M059J (cell line): ENCODE results near the gene LHX2. TPM values are rescaled to one million over a fixed set of nuclear protein-coding genes. Genes with fewer than 3 reads are reported as not detected.

ENCODE experiments used
- DNase-seq: peaks from one replicate; pipeline ENCODE4 v3.0.0-alpha.2; 2012; ENCODE audit warnings: low read depth
- total RNA-seq: library from RNA; depleted of rRNA; stranded (reverse); fragments of >200 nt; shearing (Covaris generic); gene quantifications from 2 replicates; pipeline ENCODE4 v1.2.3, GENCODE V29; 2014

Gene LHX2
- total RNA-seq, 1 experiment from 2014 or later, result 5.3 TPM

DNA sequence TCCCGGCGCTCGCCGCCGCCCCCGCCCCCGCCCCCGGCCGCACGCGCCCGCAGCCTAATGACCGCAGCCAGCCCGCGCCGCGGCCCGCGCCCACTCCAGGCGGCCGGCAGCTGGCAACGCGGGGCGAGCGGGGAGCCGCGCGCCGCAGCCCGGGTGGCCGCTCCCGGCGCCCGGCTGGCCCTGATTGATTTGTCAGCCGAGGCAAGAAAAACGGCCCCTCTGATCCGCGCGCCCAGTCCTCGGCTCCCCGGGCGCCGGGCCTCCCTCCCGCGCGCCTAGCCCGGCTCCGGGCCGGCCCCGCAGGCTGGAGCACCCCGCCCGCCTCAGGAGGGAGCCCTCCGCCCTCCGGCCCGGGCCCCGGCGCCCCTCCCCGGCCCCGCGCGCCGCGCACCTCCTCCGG is 11.9 kb upstream of the LHX2 start:
- no peak for DNase-seq

DNA sequence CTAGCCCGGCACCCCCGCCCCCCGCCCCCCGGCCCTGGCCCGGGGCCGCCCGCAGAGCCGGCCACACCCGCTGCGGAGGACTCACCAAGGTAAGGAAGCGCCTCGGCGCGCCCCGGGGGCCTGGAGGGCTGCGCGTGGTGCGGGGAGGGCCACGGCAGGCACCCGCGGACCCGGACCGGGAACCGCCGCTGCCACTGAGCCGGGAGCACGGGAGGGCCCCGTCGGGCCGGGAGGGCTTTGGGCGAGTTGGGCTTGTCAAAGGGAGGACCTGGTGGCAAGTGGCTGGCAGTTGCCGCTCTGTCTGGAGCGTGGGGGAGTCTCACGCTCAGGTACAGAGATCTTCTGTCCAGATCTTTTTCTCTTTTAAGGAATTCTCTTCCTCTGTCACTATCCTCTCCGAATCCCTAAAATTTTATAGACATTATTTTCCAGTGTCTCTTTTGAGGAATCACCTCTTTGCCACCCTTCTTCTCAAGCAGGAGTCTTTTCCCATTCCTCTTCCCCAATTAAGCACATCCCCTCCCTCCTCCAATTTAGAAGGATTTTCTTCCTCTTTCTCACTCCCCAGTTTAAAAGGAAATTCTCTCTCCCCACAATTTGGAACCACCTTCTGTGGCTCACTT is 11.3 kb upstream of the LHX2 start:
- DNase-seq, result no peak

DNA sequence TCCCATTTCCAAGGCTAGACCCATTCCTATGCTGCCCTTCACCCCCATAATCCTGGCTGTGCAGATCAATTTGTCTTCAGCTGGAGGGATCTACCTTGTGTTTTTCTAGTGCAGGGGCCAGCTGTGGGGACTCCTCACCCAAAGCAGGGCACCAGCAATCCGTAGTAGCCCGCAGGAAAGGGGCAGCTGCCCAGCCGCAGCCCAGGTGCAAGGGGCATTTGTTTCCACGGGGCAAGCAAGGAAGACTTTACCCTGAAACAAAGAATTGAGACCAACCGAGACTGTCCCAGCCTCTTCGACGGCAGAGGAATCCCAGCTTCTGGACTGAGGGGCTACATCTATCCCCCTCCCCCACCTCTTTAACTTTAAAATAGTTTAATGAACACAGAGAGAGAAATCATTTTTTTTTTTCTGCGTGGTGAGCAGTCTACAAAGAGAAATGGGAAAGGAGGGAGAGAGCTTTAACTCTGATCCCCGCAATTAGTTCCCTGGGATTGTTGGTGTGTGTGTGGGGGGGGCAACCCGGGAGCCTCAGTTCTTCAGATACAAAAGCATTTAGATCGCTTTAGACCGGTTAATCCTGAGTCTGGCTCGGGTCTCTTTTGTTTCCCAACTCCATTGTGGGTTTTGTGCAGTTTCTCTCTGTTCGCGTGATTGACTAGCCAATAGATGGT is 10.6 kb upstream of the LHX2 start:
- DNase-seq, result no peak

DNA sequence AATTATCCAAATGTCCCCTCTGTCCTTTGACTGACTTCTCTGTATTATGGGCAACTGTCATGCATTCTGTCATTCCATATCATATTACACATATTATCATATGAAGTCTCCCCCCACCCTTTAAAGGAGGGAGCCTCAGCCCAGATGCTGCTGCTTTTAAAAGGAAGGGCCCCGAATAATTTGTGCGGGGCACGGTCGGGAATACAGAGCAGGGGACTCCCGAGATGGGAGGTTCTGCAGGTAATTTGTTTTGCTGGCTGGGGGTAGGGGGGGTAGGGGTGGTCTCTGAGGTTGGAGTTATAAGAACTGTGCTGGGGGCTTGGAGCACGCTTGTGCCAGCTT is 10.1 kb upstream of the LHX2 start:
- DNase-seq, result no peak

DNA sequence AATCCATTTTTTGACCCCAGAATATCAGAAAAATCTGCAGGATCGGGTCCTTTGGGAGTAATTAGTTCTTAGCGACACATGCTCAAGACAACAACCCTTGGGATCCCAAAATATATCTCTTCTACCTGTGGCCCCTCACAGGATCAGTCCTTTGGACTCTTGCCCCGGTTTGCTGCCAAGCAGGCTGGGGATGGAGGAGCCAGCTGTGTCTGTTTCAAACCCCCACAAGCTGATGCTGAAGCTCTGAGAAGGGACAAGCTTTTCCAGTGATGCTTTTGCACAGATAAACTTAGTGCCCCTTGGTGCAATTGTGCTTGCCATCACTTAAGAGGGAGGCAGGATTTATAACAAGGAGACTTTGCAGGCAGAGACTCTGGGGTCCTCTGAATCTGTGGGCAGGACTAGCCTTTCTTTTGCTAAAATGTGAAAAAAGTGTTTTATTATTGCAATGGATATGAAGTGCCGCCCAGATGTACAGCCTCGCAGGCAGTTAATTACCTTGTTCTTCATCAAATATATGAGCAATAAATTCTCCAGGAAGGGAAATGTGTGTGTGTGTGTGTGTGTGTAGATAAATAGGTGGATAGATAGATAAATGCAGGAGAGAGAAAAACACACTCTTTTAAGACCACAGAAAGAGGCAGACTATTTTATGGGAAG is 9.6 kb upstream of the LHX2 start:
- DNase-seq, result no peak

DNA sequence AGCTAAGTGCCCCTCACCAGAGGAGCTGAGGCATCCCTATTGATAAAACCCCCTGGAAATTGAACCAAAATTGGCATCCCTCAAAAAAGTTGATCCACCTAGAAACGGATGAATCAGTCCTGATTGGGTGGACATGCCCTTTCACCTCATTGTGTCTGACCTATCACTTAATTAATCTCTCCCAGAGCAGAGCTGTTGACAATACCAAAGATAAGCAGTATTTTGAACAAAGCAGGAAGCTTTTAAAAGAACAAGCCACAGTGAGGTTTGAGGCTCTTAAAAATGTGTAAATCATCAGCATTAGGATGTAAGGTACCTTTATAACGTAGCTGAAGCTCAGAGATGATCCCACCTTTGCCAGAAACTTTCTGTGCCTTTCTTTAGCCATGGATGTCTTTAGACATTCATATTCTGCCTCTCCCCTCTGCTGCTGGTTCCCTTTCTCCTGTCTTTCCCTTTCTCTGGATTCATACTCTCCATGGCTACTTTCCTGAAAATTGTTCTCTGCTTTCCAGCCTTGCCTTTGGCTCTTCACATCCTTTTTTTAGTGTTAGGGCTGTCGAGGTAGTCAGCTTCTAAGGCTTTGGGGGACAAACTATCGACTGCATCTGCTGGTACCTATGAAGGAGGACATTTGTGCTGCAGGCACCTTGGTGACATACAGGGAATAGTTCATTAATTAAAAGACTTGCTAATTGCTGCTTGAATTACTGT is 7.8 kb upstream of the LHX2 start:
- DNase-seq, result no peak

DNA sequence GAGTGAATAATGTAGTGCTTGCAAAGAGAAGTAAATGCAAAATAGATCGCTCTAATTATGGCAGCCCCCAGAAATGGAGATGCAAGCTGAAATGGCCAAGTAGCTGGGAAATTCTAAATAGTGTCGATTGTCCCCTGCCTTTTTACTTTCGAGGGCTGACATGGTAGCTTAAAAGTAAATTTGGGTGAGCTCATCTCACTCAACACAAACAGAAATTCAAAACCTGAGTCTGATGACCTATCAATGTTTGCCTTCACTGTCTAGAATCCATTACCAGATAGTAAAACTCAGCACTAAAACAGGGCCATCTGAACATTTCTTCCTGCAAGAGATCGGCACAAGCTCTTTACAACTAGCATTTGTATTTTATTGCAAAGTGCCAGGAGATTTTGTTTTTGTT is 7.0 kb upstream of the LHX2 start:
- no peak for DNase-seq

DNA sequence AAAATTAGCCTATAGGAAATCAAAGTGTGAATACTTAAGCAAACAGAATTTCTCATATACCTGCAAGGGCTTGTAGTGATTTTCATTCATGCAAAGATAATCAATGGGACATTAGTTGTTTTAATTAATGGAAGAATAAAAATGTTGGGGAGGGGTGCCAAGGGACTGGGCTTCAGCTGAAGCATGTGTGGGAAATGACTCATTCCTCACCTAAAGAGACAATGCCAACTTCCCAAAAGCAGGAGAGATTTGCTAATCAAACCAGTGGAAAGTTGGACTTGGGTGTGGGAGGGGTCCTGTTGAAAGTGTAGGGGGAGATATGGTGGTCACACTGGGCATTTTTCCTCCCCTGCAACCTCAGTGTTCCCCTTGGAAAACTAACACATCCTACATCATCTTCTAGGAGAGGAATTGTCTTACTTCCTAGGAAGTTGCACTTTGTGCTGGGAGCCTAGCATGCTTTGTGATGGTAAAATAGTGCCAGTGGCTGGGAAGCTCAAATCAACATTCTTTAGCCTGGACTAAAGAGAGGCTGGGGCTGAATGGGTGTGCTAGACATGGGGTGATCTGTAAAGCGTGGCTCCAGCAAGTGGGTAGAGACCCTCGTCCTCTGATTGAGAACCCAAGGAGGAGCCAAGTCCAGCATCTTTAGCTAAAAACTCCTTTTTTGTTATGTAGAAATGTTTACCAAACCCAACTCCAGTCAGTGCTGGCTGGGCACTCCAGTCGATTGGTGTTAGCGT is 6.4 kb upstream of the LHX2 start:
- DNase-seq, result no peak

DNA sequence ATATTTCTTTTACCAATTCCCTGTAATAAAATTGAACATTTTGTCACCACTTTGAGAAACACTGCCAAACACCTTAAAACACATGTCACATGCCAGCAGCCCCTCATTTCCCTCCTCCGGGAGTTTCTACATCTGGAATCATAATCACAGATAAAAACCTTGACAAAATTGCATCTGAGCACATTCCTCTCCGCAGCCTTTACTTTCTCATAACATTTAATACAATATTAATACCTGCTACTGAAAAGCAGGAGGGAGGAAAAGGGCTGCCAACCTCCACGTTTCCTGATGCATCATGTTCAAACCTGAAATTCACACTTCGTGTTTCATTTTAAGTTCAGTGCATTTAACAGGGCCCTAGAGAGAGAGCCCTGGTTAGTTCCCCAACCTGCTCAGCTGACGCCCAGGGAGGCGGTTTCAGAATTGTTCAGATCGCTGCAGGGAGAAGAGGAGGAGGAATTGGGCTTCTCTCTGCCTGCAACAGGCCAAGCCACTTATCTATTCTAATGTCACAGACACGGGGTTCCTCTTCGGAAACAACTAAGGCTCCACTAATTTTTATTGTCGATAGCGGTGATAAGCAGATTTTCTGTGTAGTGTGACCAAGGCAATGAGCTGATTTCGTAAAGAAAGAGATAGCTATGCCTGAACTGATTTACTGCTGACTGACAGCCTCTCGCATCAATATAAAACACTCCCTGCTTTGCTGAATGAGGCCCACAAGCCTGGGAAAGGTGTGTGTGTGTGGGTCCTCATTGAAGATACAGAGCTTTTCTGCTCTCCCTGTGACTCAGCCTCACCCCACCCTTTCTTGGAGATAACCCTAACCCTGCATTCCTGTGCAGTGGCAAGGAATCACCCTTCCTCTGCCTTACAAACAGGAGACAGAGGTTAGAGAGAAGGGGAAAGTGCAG is 4.9 kb upstream of the LHX2 start:
- no peak for DNase-seq

DNA sequence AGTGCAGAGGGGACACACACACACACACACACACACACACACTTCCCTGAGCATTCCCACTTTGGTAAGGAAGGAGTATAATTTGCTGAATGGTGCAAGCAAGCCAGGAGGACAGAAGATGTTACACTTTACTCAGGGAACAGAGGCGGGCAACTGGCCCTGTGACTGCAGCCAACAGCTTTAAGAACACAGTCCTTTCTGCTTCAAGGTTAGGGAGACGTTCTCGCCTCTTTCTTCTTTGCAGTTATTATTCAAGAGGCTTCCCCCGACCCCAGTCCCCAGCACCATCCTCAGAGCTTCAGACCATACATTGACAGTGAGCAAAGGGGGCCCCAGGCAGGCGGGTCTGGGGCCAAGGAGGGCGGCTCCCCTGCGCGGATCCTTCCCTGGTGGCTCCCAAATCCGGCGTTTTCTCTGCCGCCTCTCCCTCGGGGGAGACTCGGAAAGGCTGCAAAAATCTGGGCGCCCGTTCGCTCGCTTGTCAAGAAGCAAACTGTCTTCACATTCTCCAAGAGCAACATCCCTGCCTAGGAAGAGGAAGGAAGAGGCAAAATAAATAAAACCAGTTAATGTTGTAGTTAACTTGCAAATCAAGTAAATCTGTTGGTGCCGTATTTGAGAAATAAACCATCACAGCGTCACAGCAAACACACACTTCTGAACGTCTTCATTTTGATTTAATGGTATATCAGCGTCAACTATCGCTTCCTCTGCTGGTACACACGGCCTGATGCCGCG is 3.8 kb upstream of the LHX2 start:
- no peak for DNase-seq

DNA sequence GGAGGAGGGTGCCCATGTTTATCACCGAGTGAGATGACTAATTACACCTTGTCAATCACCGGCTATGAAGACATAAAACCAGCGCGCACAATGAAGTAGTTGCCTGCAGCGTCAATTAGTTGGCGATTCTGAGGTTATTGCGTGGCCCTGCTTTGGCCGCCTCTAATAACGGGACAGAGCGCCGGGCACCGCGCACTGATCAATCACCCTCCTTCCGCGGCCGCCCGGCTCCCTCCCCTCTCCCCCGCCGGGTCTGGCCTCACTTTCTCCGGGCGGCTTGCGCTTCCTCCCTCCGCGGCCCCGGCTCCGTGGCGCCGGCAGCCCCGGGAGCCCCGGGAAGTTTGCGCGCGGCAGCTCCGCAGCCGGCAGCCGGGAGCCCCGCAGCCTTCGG is 3.3 kb upstream of the LHX2 start:
- DNase-seq, result peak; percentile 47

DNA sequence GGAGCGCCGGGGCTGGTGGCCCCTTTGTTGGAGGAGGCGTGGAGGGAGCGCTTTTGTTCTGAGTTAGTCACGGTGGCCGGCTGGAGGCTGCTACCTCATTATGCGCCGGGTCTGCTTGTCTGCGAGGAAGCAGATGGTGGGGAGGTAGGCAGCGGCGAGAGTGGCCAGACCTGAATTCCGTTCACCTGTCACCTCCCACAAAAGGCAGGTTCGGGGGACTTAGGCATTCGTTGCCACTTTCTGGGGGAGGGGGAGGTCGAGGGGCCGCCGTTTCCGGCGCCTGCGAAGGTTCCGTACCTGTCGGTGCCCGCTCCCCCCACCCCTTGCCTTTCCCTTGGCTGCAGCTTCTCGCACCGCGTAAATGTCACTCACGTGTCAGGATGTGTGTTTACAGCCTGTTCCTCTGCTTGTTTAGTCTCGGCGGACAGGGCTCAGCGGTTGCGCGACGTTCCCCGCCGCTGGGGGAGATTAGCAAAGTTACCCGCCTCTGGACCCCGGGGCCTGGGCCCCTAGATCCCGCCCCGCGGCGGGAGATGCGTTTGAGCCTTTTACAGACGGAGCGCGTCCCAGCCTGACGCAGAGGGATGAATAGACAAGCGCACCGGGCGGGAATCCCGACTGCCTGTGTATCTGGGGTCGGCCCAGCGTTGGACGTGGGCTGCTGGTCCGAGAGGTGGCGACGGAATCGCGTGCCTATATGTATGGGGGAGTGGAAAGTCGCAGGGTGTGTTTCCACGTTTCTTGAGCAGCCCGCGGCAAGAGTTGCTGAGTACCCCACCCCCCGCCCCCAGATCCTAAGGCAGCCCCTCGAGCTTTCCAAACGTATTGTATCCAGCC is 2.7 kb upstream of the LHX2 start:
- DNase-seq, result peak; percentile 34

DNA sequence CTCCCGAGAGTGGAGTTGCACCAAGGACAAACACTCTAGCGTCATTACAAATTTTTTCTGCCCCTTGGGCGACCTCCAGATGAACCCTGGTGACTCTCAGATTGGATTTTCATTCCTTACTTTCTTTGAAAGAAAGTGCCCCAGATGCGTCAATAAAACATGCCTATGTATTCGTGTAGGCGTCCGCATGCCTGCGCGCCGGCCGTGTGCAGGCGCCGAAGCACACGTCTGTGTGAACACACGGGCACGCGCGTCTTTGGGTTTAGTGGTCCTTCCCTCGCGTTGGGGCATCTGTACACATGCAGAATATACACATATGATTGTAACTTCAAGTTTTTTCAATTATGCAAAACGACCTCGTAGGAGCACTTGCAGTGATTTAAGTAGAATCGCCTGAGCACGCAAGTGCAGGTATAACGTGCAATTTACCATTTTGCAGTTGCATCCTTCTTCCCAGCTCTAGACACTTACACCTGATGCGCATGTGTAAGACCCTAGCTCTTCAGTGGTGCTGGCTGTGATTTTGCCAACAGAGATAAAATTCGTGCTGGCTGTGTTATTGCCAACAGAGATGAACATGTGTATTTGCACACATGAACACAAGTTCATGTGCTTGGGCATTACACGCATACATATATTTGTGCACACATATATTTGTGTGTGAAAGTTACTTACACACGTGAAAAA is 1.9 kb upstream of the LHX2 start:
- no peak for DNase-seq

DNA sequence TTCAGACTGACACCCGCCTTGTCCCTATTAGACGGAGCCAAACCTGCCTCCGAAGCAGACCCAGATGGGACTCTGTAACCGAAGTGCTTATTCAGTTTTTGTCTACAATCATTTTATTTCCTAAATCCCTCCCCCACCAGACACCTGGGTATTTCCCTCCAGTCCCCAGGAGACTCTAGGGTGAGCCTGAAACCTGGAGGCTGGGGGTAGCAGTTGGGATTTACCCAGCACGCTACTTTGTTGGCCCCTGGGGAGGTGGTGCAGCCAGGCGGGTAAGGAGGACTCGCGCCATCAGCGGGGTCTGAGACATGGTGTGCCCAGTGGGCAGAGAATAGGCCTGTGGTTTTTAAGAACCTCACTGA is 1.3 kb upstream of the LHX2 start:
- DNase-seq, result no peak

DNA sequence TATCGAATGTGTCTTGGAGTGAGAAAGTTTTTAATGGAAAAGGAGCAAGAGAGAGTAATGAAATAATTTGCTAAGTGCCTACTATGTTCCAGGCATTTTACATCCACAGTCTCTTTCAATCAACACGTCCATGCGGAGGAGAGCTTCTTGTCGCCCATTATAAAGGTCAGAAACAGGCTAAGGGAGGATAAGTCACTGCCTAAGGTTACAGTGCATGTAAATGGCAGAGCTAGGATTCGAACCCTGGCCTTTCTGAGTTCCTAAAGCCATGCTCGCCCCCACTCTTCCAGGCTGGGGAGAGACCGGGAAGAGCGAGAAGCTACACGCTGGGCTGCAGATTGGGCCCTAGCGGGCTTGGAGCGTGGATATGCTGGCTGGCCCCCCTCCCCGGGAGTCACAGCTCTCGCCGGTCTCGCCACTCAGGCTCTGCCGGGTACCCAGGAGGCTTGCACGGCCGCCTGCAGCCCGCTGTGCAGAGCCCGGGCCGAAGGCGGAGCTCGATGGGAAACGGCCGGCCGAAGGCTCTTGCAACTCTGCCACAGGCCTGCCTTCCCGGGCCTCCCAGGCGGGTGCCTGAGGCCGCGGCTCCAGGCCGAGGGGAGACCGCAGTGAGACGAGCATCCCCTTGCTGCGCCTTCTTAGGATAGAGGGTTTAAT is 775 bp upstream of the LHX2 start:
- peak; percentile 67 for DNase-seq

DNA sequence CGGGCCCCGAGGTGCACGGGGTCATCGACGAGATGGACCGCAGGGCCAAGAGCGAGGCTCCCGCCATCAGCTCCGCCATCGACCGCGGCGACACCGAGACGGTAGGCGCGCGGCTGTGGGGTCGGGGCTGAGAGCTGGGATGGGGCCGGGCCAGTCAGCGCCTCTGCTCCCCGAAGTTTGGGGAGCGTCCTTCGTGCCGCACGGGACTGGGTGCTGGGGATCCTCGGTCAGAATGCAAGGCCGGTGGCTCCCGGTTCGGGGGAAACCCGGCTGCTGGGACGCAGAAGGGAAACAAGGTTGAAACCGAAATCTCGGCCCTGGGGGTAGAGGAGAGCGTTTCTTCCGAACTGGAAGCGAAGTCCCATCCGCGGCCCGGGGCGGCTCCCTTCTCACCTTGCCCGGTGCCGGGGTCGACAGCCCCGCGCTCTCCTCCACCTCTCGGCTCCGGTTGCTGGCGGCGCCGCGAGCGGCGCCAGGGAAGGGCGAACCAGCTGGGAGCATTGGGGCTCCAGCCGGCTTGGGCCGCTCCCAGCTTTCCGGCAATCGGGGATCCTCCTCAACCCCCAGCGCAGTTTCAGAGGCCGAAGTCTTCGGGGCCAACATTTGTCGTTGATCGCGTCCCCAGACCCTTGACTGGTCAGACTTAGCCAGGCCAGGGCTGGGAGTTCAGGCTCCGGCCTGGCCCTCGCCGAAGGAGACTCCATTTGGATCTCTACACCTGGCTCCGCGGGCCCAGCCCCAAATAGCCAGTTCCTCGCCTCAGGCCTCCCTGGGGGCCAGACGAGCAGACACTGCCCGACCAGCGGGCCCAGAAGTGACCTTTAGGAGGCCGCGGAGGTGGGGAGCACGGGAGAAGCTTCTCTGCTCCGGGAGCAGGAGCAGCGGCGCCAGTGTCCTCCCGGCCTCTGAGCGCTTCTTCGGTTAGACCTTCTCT is 1.1 kb downstream of the LHX2 start:
- DNase-seq, result no peak
